HCT116 (cell line): Measurements from ENCODE around the gene MST1R.

Experiments used
- CEBPB ChIP-seq: IDR thresholded peaks from 2 replicates; pipeline ENCODE4 v1.6.1; 2012; ENCODE audit warnings: low read depth
- ELF1 ChIP-seq: IDR thresholded peaks from 2 replicates; pipeline ENCODE4 v1.6.1; 2012; ENCODE audit warnings: low read depth, borderline replicate concordance
- EZH2 ChIP-seq: fragments of 200-600 bp; sonication (generic); IDR thresholded peaks from 2 replicates; pipeline ENCODE4 v1.6.1; 2017; ENCODE audit warnings: antibody characterized with exemption, mixed run types
- FOSL1 ChIP-seq: IDR thresholded peaks from 2 replicates; pipeline ENCODE4 v1.6.1; 2012; ENCODE audit warnings: low read depth
- MAX ChIP-seq: IDR thresholded peaks from 2 replicates; pipeline ENCODE4 v1.6.1; 2012
- POLR2AphosphoS5 ChIP-seq: IDR thresholded peaks from 2 replicates; pipeline ENCODE4 v1.6.1; 2011; ENCODE audit warnings: mild to moderate bottlenecking, low read depth, low read length, moderate library complexity
- RAD21 ChIP-seq: IDR thresholded peaks from 2 replicates; pipeline ENCODE4 v1.6.1; 2012; ENCODE audit warnings: low read depth, mild to moderate bottlenecking
- SP1 ChIP-seq: IDR thresholded peaks from 2 replicates; pipeline ENCODE4 v1.6.1; 2012; ENCODE audit warnings: low read depth
- ZFX ChIP-seq: fragments of 450-650 bp; IDR thresholded peaks from 2 replicates; pipeline ENCODE4 v1.6.1; 2017
- ZNF274 ChIP-seq: fragments of 200-500 bp; sonication (Bioruptor generic); IDR thresholded peaks from 2 replicates; pipeline ENCODE4 v1.6.1; 2014; ENCODE audit warnings: mild to moderate bottlenecking, low read depth, low read length, inconsistent platforms
- TF ChIP-seq, protein P1 (sequence below), 3 experiments: fragments of 200-600 bp in 1 of 3; sonication (generic) in 1 of 3; IDR thresholded peaks in 2 of 3; conservative IDR thresholded peaks in 1 of 3; 2 replicates each; pipeline ENCODE4 v1.5.1; 2012 to 2017; ENCODE audit warnings: low read depth in 2 of 3, low read length in 2 of 3, antibody characterized with exemption in 1 of 3, borderline replicate concordance in 1 of 3, control low read depth in 1 of 3, mild to moderate bottlenecking in 1 of 3, mixed read lengths in 1 of 3, mixed run types in 1 of 3, moderate library complexity in 1 of 3; ENCODE audit not compliant: insufficient read depth in 1 of 3
- TF ChIP-seq, protein P2 (sequence below): IDR thresholded peaks from 2 replicates; pipeline ENCODE4 v1.6.1; 2011; ENCODE audit warnings: mild to moderate bottlenecking, low read length, moderate library complexity; ENCODE audit not compliant: insufficient replicate concordance; ENCODE audit errors: extremely low read depth

DNA sequence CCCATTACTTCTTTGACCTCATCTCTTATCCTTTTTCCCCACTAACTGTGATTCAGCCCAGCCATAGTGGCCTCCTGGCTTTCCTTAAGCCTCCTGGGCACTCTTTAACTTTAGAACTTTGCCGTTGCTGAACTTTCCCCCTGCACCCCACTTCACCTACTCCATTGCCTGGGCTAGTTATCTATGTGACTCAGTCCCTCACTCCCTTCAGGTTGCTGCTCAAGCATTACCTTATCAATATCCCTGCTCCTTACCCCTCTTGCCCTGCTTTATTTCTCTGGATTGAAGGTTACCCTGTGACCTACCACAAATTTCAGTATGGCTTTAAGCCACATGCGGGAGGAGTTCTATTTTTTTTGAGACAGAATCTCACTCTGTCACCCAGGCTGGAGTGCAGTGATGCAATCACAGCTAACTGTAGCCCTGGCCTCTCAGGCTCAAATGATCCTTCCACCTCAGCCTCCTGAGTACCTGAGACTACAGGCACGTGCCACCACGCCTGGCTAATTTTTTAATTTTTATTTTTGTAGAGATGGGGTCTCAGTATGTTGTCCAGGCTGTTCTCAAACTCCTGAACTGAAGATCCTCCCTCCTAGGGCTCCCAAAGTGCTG, 22.6 kb upstream of the MST1R start:
- TF ChIP-seq, protein P1, sequence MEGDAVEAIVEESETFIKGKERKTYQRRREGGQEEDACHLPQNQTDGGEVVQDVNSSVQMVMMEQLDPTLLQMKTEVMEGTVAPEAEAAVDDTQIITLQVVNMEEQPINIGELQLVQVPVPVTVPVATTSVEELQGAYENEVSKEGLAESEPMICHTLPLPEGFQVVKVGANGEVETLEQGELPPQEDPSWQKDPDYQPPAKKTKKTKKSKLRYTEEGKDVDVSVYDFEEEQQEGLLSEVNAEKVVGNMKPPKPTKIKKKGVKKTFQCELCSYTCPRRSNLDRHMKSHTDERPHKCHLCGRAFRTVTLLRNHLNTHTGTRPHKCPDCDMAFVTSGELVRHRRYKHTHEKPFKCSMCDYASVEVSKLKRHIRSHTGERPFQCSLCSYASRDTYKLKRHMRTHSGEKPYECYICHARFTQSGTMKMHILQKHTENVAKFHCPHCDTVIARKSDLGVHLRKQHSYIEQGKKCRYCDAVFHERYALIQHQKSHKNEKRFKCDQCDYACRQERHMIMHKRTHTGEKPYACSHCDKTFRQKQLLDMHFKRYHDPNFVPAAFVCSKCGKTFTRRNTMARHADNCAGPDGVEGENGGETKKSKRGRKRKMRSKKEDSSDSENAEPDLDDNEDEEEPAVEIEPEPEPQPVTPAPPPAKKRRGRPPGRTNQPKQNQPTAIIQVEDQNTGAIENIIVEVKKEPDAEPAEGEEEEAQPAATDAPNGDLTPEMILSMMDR (IDR thresholded peaks at IDR 0.05 in 2 of 3, conservative IDR thresholded peaks at IDR 0.05 in 1 of 3; ENCODE audit: borderline replicate concordance in 1 of 3, insufficient read depth in 1 of 3, low read depth in 2 of 3, low read length in 2 of 3), result no peak
- TF ChIP-seq ELF1, result no peak
- TF ChIP-seq EZH2, result no peak
- no peak for TF ChIP-seq ZFX
- no peak for TF ChIP-seq MAX
- TF ChIP-seq ZNF274, result no peak
- TF ChIP-seq CEBPB, result no peak
- no peak for TF ChIP-seq FOSL1
- TF ChIP-seq RAD21, result no peak
- no peak for TF ChIP-seq SP1
- no peak for TF ChIP-seq POLR2AphosphoS5
- TF ChIP-seq, protein P2, sequence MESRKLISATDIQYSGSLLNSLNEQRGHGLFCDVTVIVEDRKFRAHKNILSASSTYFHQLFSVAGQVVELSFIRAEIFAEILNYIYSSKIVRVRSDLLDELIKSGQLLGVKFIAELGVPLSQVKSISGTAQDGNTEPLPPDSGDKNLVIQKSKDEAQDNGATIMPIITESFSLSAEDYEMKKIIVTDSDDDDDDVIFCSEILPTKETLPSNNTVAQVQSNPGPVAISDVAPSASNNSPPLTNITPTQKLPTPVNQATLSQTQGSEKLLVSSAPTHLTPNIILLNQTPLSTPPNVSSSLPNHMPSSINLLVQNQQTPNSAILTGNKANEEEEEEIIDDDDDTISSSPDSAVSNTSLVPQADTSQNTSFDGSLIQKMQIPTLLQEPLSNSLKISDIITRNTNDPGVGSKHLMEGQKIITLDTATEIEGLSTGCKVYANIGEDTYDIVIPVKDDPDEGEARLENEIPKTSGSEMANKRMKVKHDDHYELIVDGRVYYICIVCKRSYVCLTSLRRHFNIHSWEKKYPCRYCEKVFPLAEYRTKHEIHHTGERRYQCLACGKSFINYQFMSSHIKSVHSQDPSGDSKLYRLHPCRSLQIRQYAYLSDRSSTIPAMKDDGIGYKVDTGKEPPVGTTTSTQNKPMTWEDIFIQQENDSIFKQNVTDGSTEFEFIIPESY, result no peak
